Measurements from ENCODE around the gene TBX10.

GRCh38 chr11:67600324-67601029, 39.1 kb downstream of the TBX10 start:
- no peak for TF ChIP-seq CTCF (IDR thresholded peaks at IDR 0.05; ENCODE audit: borderline replicate concordance, extremely low read depth, low read length, poor library complexity, severe bottlenecking)
- no peak for TF ChIP-seq EZH2 (IDR thresholded peaks at IDR 0.05; ENCODE audit: borderline replicate concordance, low read depth, low read length, severe bottlenecking)

All from DND-41 (cell line).